Stimulated activated CD8-positive, alpha-beta memory T cell treated with anti-CD3 and anti-CD28 coated beads, Interleukin-15, amount 100 ng/mL, for 48 hours (primary cell): ENCODE measurements around the gene GCDH.
"Not testable (repeated sequence)": the region's sequence is repeated elsewhere in the genome, so short reads cannot be mapped to it uniquely, and the experiment has no call there.

ENCODE experiments used
- DNase-seq, 2 donors: peaks; one replicate each; pipeline ENCODE4 v3.0.0-alpha.2; 2020; ENCODE audit warnings: low read depth in 2 of 2

The GCDH gene

GRCh38 chr19:12872941-12873890 lies 17.7 kb upstream of the GCDH start:
- peak in 1 of 2 donors; percentile 42 for DNase-seq

DNA sequence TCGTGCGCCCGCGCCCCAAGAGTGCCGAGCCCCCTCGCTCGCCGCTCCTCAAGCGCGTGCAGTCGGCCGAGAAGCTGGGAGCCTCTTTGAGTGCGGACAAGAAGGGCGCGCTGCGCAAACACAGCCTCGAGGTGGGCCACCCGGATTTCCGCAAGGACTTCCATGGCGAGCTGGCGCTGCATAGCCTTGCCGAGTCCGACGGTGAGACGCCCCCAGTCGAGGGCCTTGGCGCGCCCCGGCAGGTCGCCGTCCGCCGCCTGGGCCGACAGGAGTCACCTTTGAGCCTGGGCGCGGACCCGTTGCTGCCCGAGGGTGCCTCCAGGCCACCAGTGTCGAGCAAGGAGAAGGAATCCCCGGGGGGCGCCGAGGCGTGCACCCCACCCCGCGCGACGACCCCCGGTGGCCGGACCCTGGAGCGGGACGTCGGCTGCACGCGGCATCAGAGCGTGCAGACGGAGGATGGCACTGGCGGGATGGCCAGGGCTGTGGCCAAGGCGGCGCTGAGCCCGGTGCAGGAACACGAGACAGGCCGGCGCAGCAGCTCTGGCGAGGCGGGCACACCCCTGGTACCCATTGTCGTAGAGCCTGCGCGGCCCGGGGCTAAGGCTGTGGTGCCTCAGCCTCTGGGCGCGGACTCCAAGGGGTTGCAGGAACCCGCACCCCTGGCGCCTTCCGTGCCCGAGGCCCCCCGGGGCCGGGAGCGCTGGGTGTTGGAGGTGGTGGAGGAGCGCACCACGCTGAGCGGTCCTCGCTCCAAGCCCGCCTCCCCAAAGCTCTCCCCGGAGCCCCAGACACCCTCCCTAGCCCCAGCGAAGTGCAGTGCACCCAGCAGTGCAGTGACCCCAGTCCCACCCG lies 16.8 kb upstream of the GCDH start:
- no peak for DNase-seq

DNA sequence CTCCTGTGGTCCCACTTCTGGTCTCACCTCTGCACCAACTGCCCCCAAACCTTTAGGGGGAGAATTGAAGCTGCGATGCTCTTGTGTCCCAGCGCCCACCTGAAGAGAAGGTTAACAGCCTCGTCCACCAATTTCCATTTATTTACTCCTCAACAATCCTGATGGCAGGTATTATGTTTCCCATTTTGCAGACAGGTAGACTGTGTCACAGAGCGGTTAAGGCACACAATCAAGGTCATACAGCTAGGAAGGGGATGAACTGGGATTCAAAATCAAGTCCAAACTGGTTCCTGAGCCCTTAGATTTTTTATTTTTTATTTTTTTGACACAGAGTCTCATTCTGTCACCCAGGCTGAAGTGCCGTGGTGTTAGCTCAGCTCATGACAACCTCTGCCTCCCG lies 15.9 kb upstream of the GCDH start:
- no peak for DNase-seq

- DNase-seq = no peak
These were observed 10.3 kb upstream of the GCDH start for GRCh38 chr19:12880551-12881171.

- peak; percentile 81 to 85 for DNase-seq
These were observed 9.7 kb upstream of the GCDH start, which contains the start of gene DNASE2 for GRCh38 chr19:12881172-12881808. TSS of gene DNASE2 (minus strand) at chr19:12881449. CDS start at chr19:12881375, 74 bp downstream.

- no peak for DNase-seq
These were observed 8.4 kb upstream of the GCDH start for GRCh38 chr19:12882589-12882988.

DNA sequence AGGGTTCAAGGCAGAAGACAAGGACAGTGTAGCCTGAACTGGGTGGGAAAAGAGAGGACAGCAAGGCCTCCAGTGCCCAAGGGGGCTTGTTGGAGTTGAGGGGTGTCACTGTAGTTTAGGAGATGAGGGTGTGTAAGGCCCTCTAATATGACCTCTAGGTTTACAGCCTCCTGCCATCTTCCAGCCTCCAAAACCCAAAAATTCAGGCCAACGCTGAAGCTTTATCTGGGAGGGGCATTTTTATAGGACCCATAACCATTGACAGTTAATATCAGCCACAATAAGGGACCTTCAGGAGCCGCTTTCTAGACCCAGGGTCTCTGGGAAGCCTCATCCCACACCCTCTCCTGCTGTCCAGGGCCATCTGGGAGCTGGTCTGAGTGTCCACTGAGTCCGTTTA lies 6.8 kb upstream of the GCDH start:
- DNase-seq = no peak

- no peak for DNase-seq
These were observed 6.4 kb upstream of the GCDH start for GRCh38 chr19:12884627-12884925.

- peak; percentile 83 to 93 for DNase-seq
These were observed 5.8 kb upstream of the GCDH start for GRCh38 chr19:12884926-12885748.

- no peak for DNase-seq
These were observed 5.0 kb upstream of the GCDH start for GRCh38 chr19:12885749-12886650.

DNA sequence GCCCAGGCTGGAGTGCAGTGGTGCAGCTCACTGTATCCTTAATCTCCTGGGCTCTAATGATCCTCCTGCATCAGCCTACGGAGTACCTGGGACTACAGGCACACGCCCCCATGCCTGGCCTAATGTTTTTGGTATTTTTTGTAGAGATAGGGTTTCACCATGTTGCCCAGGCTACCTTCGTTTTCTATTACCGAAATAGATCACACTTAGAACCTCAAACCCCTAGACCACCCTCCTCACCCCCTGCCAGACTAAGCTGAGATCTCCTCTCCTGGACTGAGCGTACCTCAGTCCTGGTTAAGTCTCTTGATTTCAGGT lies 4.3 kb upstream of the GCDH start:
- DNase-seq = no peak

DNA sequence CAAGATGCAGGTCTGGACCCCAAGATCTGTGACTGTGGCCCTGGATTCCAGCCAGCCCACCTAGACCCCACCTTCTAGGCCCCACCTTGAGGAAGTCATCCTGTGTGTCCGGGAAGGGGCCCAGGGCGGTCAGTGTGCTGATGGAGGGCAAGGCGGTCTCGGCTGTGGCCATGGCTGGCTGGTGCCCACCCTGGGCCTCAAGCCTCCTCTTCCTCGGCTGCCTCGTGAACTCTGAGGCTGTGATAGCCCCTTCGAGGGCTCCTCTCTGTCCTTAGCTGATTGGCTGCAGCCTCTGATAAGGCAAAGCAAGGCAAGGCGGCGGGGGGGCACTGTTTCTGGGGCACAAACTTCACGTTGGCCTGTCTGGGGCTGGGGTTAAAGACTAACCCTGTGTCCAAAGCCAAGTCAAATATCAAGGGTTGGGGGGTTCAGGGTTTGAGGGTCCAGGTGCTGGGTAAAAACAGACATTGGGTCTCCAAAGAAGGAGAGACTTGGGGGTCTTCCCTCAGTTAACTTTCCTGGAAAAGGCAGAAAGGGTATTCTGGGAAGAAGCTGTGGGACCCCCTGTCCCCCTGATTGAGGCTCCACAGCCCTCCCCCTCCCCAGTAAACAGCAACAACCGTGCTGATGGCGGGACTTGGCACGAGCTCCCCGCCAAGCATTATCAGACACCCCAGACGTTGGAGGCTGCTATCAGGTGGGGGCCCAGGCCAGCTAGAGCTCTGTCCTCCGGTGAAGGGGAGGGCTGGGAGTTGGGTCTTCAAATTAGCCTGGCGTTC lies 3.8 kb upstream of the GCDH start, which contains the start of gene KLF1:
TSS of gene KLF1 (minus strand) at position 233 of the 779 bp plus-strand sequence. CDS start at position 172, 61 bp downstream.
- no peak for DNase-seq

GRCh38 chr19:12888006-12888603 lies 2.9 kb upstream of the GCDH start:
- DNase-seq = no peak

- DNase-seq = not testable (repeated sequence)
These were observed 617 bp upstream of the GCDH start for GRCh38 chr19:12890299-12890786.

DNA sequence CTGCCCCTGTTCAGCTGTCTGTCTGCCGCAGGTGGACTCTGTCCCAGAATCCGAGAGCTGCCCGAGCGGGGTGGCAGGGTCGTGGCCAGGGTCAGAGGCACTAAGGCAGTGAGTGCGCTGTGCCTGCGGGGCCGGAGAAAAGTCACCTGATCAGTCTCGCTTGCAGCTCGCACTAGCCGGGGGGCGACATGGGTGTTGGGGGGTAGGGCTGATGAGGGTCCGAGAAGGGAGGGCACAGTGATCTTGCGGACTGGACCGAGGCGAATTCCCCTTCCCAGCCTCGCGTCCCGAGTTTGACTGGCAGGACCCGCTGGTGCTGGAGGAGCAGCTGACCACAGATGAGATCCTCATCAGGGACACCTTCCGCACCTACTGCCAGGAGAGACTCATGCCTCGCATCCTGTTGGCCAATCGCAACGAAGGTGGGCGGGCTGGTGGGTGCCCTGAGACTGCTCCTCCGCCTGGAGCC lies 627 bp downstream of the GCDH start:
- no peak for DNase-seq

GRCh38 chr19:12893582-12893981 lies 2.6 kb downstream of the GCDH start:
- DNase-seq = no peak

DNA sequence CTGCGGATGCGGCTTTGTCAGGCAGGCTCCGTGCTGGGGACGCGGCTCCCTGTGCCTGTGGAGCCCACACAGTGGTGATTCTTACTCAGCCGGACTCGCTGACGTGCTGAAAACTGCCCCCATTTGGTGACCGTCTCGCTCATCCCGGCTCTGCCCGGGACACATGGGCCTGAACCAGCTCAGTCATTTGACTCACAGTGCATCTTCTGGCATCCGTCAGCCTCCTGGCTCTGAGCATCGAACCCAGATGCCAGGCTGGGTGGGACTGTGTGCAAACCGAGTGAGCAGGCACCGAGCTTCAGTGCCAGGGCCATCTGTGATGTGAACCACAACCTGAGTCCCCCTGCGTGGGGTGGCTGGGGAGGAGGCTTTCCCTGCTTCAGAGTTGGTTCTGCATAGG lies 5.5 kb downstream of the GCDH start:
- DNase-seq = no peak

DNA sequence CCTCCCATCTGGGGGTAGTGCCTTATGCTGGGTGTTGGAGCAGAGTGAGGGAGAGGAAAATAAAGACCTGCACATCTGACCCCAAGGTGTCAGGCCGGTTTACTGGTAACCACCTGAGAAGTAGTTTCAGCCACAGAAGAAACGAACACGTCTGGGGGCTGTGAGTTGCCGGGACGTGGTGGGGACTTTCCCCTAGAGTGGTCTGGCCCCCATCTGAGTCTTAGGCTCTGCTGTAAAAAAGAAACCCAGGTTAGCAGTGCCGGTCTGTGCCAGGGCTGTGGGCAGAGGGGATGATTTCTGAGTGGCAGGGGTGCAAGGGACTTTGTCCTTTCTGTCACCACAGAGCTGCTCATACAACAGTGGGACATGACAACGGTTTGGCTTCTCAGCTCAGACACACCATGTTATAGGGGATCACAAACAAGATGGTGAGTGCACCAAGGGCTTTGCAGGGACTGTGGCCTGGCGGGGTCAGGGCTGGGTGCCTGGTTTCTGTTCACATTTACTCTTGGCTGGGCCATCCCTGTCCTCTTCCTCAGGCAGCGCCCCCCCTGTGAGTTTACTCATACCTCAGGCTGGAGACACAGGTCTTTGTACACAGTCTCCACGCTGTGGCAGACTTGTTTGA lies 9.0 kb downstream of the GCDH start:
- DNase-seq = peak; percentile 45 to 61
